Measurements from ENCODE around the gene TCERG1L. TPM values are rescaled to one million over a fixed set of nuclear protein-coding genes. Genes with fewer than 3 reads are reported as not detected.

Gene TCERG1L
- total RNA-seq, result under 1 TPM in 1 of 2 donors, not detected in 1; 0.12 TPM

- peaks cover 0 to 5% of the 10 kb centered on the region in 2 donors for H3K27me3 ChIP-seq
- peak within 1 kb of the TSS in 1 of 2 donors; percentile 30 for H3K4me3 ChIP-seq
- H3K9me3 ChIP-seq, result no peaks in the 10 kb centered on the region
- H3K27ac ChIP-seq, result no peak within 1 kb of the TSS
- no peak for DNase-seq (ENCODE audit: low spot score)
- H3K4me1 ChIP-seq, result peaks cover 0 to 18% of the 10 kb centered on the region in 2 donors
- H3K36me3 ChIP-seq, result no peaks in the 10 kb centered on the region
- TF ChIP-seq CTCF (IDR thresholded peaks at IDR 0.05), result no peak
Measured at GRCh38 chr10:131311661-131312477, at the start of gene TCERG1L. TSS of gene TCERG1L (minus strand) at chr10:131311721. CDS start at chr10:131311635, 86 bp downstream.

- no peaks in the 10 kb centered on the region for H3K9me3 ChIP-seq
- TF ChIP-seq CTCF (IDR thresholded peaks at IDR 0.05), result no peak
- no peaks in the 10 kb centered on the region for H3K4me1 ChIP-seq
- no peaks in the 10 kb centered on the region for H3K36me3 ChIP-seq
- no peak for DNase-seq (ENCODE audit: low spot score)
- H3K27ac ChIP-seq, result no peak overlapping the region
- H3K4me3 ChIP-seq, result no peak overlapping the region
- no peaks in the 10 kb centered on the region for H3K27me3 ChIP-seq
Measured at GRCh38 chr10:131358741-131359442, 47.4 kb upstream of the TCERG1L start.

- Histone ChIP-seq H3K27me3 (no peaks in the 10 kb centered on the region), H3K9me3 (no peaks in the 10 kb centered on the region), H3K36me3 (no peaks in the 10 kb centered on the region), H3K4me3 (no peak overlapping the region), H3K27ac (no peak overlapping the region), H3K4me1 (no peaks in the 10 kb centered on the region)
- no peak for DNase-seq (ENCODE audit: low spot score)
- no peak for TF ChIP-seq CTCF (IDR thresholded peaks at IDR 0.05)
Measured at GRCh38 chr10:131356442-131356841, 44.9 kb upstream of the TCERG1L start.

GRCh38 chr10:131355881-131356280 is 44.4 kb upstream of the TCERG1L start:
- H3K9me3 ChIP-seq, result no peaks in the 10 kb centered on the region
- no peaks in the 10 kb centered on the region for H3K4me1 ChIP-seq
- no peak overlapping the region for H3K27ac ChIP-seq
- H3K4me3 ChIP-seq, result no peak overlapping the region
- H3K27me3 ChIP-seq, result no peaks in the 10 kb centered on the region
- DNase-seq (ENCODE audit: low spot score), result no peak
- H3K36me3 ChIP-seq, result no peaks in the 10 kb centered on the region
- TF ChIP-seq CTCF (IDR thresholded peaks at IDR 0.05), result no peak

GRCh38 chr10:131355056-131355455 is 43.5 kb upstream of the TCERG1L start:
- H3K4me1 ChIP-seq, result no peaks in the 10 kb centered on the region
- TF ChIP-seq CTCF (IDR thresholded peaks at IDR 0.05), result no peak
- no peaks in the 10 kb centered on the region for H3K9me3 ChIP-seq
- H3K27ac ChIP-seq, result no peak overlapping the region
- no peaks in the 10 kb centered on the region for H3K36me3 ChIP-seq
- no peak for DNase-seq (ENCODE audit: low spot score)
- no peaks in the 10 kb centered on the region for H3K27me3 ChIP-seq
- H3K4me3 ChIP-seq, result no peak overlapping the region

All from right atrium auricular region (tissue), 2 donors.